ENCODE results near the gene RBMX2. TPM values are rescaled to one million over a fixed set of nuclear protein-coding genes. Genes with fewer than 3 reads are reported as not detected.
"Not testable (repeated sequence)": the region's sequence is repeated elsewhere in the genome, so short reads cannot be mapped to it uniquely, and the experiment has no call there.

Gene RBMX2
- total RNA-seq, 1 experiment from 2014 or later = 23.4 TPM

- ATAC-seq (no peak), DNase-seq (ENCODE audit: low spot score) (no peak)
- TF ChIP-seq PRDM15 (CRISPR knock-in tag; IDR thresholded peaks at IDR 0.05) (no peak), ELF4 (CRISPR knock-in tag; IDR thresholded peaks at IDR 0.05; ENCODE audit: low read depth) (no peak), NR3C1 (CRISPR knock-in tag; conservative IDR thresholded peaks at IDR 0.05; ENCODE audit: low read depth) (no peak), NR1H2 (CRISPR knock-in tag; IDR thresholded peaks at IDR 0.05) (no peak), ZNF281 (CRISPR knock-in tag; IDR thresholded peaks at IDR 0.05) (no peak), ZNF232 (CRISPR knock-in tag; IDR thresholded peaks at IDR 0.05) (no peak), KAT7 (CRISPR knock-in tag; IDR thresholded peaks at IDR 0.05; ENCODE audit: borderline replicate concordance) (no peak), EMX1 (CRISPR knock-in tag; IDR thresholded peaks at IDR 0.05) (no peak), ZNF219 (CRISPR knock-in tag; IDR thresholded peaks at IDR 0.05; ENCODE audit: borderline replicate concordance) (no peak), TP53 (CRISPR knock-in tag; IDR thresholded peaks at IDR 0.05) (no peak), ZBTB21 (CRISPR knock-in tag; IDR thresholded peaks at IDR 0.05; ENCODE audit: borderline replicate concordance) (no peak), MXD4 (CRISPR knock-in tag; IDR thresholded peaks at IDR 0.05; ENCODE audit: borderline replicate concordance) (no peak), ATF1 (CRISPR knock-in tag; IDR thresholded peaks at IDR 0.05) (no peak), FOXJ3 (CRISPR knock-in tag; IDR thresholded peaks at IDR 0.05; ENCODE audit: borderline replicate concordance) (no peak), OVOL2 (CRISPR knock-in tag; IDR thresholded peaks at IDR 0.05; ENCODE audit: borderline replicate concordance) (no peak), ZNF263 (CRISPR knock-in tag; IDR thresholded peaks at IDR 0.05; ENCODE audit: low read depth) (no peak)
- POLR2A ChIA-PET = no interaction called here
- Mint-ChIP-seq H3K4me1 (no peaks in the 10 kb centered on the region), H3K36me3 (peaks cover 3% of the 10 kb centered on the region; the same call in 1 of the 2 replicates), H3K27ac (no peak overlapping the region), H3K4me3 (no peak overlapping the region), H3K9me3 (peaks cover 25% of the 10 kb centered on the region), H3K27me3 (ENCODE audit: low read depth) (peaks cover 12% of the 10 kb centered on the region)
- CTCF ChIA-PET = no interaction called here
Observed at GRCh38 chrX:130435937-130436336, 34.1 kb downstream of the RBMX2 start.

GRCh38 chrX:130437996-130438395, 36.2 kb downstream of the RBMX2 start:
- H3K4me3 Mint-ChIP-seq; CTCF ChIA-PET; ATAC-seq; DNase-seq (ENCODE audit: low spot score); H3K36me3 Mint-ChIP-seq; H3K4me1 Mint-ChIP-seq; POLR2A ChIA-PET; H3K27ac Mint-ChIP-seq: not testable (repeated sequence)
- Mint-ChIP-seq H3K27me3 (ENCODE audit: low read depth) (peaks cover 12% of the 10 kb centered on the region), H3K9me3 (peaks cover 25% of the 10 kb centered on the region)

GRCh38 chrX:130443875-130444274, 42.1 kb downstream of the RBMX2 start:
- ATAC-seq (no peak), DNase-seq (ENCODE audit: low spot score) (no peak)
- peaks cover 9% of the 10 kb centered on the region for H3K27me3 Mint-ChIP-seq (ENCODE audit: low read depth)
- CTCF ChIA-PET = no interaction called here
- peaks cover 3% of the 10 kb centered on the region; the same call in 1 of the 2 replicates for H3K36me3 Mint-ChIP-seq
- H3K4me3 Mint-ChIP-seq = no peak overlapping the region
- H3K27ac Mint-ChIP-seq = no peak overlapping the region
- H3K9me3 Mint-ChIP-seq = peaks cover 10% of the 10 kb centered on the region
- H3K4me1 Mint-ChIP-seq = no peaks in the 10 kb centered on the region
- POLR2A ChIA-PET = no interaction called here
- TF ChIP-seq EMX1 (CRISPR knock-in tag; IDR thresholded peaks at IDR 0.05) (no peak), ELF4 (CRISPR knock-in tag; IDR thresholded peaks at IDR 0.05; ENCODE audit: low read depth) (no peak), ZNF121 (CRISPR knock-in tag; IDR thresholded peaks at IDR 0.05) (no peak), FOXP1 (CRISPR knock-in tag; IDR thresholded peaks at IDR 0.05; ENCODE audit: borderline replicate concordance) (no peak), ZNF416 (CRISPR knock-in tag; IDR thresholded peaks at IDR 0.05) (no peak), MLX (CRISPR knock-in tag; IDR thresholded peaks at IDR 0.05) (no peak), NFYB (CRISPR knock-in tag; conservative IDR thresholded peaks at IDR 0.05; ENCODE audit: low read depth) (no peak), ATF3 (CRISPR knock-in tag; conservative IDR thresholded peaks at IDR 0.05) (no peak), ATF2 (CRISPR knock-in tag; IDR thresholded peaks at IDR 0.05; ENCODE audit: borderline replicate concordance, low read depth) (no peak)
